Hepatocyte (in vitro differentiated cells): ENCODE measurements around the gene PLD1. TPM values are rescaled to one million over a fixed set of nuclear protein-coding genes. Genes with fewer than 3 reads are reported as not detected.

Source experiments
- DNase-seq: peaks from one replicate; pipeline ENCODE4 v3.0.0-alpha.2; 2016; ENCODE audit warnings: low spot score
- H2AFZ ChIP-seq: fragments of 200-600 bp; sonication (generic); 2 replicates; pipeline ENCODE4 v1.6.0; 2016; ENCODE audit warnings: antibody characterized with exemption, mild to moderate bottlenecking
- H3K27ac ChIP-seq: fragments of 200-600 bp; sonication (generic); 2 replicates; pipeline ENCODE4 v1.5.1; 2016; ENCODE audit warnings: mild to moderate bottlenecking
- H3K27me3 ChIP-seq: fragments of 200-600 bp; sonication (generic); 2 replicates; pipeline ENCODE4 v1.6.1; 2016
- H3K36me3 ChIP-seq: fragments of 200-600 bp; sonication (generic); replicated peaks from 2 replicates; pipeline ENCODE4 v1.5.1; 2016; ENCODE audit warnings: low read depth; ENCODE audit not compliant: insufficient read depth
- H3K4me1 ChIP-seq: fragments of 200-600 bp; sonication (generic); 2 replicates; pipeline ENCODE4 v1.5.1; 2016; ENCODE audit warnings: mild to moderate bottlenecking, moderate library complexity; ENCODE audit not compliant: insufficient read depth
- H3K4me2 ChIP-seq: fragments of 200-600 bp; sonication (generic); 2 replicates; pipeline ENCODE4 v1.6.0; 2016
- H3K4me3 ChIP-seq: fragments of 200-600 bp; sonication (generic); 2 replicates; pipeline ENCODE4 v1.5.1; 2016; ENCODE audit warnings: mild to moderate bottlenecking
- H3K79me2 ChIP-seq: fragments of 200-600 bp; sonication (generic); 2 replicates; pipeline ENCODE4 v1.6.0; 2017; ENCODE audit warnings: mild to moderate bottlenecking
- H3K9me2 ChIP-seq: fragments of 200-600 bp; sonication (generic); replicated peaks from 2 replicates; pipeline ENCODE4 v1.6.0; 2017; ENCODE audit warnings: mild to moderate bottlenecking; ENCODE audit not compliant: insufficient read depth
- H3K9me3 ChIP-seq: fragments of 200-600 bp; sonication (generic); 2 replicates; pipeline ENCODE4 v1.5.1; 2016; ENCODE audit warnings: low read depth, mild to moderate bottlenecking
- H4K20me1 ChIP-seq: fragments of 200-600 bp; sonication (generic); 2 replicates; pipeline ENCODE4 v1.6.0; 2016; ENCODE audit warnings: mild to moderate bottlenecking; ENCODE audit not compliant: insufficient read depth, poor library complexity, severe bottlenecking
- EZH2 ChIP-seq: fragments of 200-600 bp; sonication (generic); IDR thresholded peaks from 2 replicates; pipeline ENCODE4 v1.6.1; 2016; ENCODE audit warnings: antibody characterized with exemption, mild to moderate bottlenecking, borderline replicate concordance
- EZH2phosphoT487 ChIP-seq: fragments of 200-600 bp; sonication (generic); IDR thresholded peaks from one replicate; pipeline ENCODE4 v1.6.1; 2018; ENCODE audit warnings: antibody characterized with exemption, mild to moderate bottlenecking, low read depth, moderate library complexity; ENCODE audit not compliant: unreplicated experiment, severe bottlenecking
- WGBS: methylation state at CpG from one replicate; pipeline ENCODE4 v1.1.6; 2016; ENCODE audit warnings: low lambda C conversion rate; ENCODE audit errors: missing lambda C conversion rate; 5-methylcytosine and 5-hydroxymethylcytosine counted together
- polyA plus RNA-seq: library from polyadenylated mRNA; unstranded; fragments of >200 nt; fragmentation: Nextera tagmentation; extraction: Ambion mirVana; gene quantifications from 2 replicates; pipeline ENCODE4 v1.2.1, GENCODE V29; 2016
- total RNA-seq: library from RNA; depleted of rRNA; stranded (reverse); fragments of >200 nt; gene quantifications from 2 replicates; pipeline ENCODE4 v1.2.3, GENCODE V29; 2014
- TF ChIP-seq, protein P1 (sequence below): fragments of 200-600 bp; sonication (generic); IDR thresholded peaks from 2 replicates; pipeline ENCODE4 v1.5.1; 2016; ENCODE audit warnings: antibody characterized with exemption, mild to moderate bottlenecking; ENCODE audit not compliant: poor library complexity

PLD1 gene
- total and polyA plus RNA-seq, 2 experiments from 2014 or later, result 29.4 to 71.1 TPM

DNA sequence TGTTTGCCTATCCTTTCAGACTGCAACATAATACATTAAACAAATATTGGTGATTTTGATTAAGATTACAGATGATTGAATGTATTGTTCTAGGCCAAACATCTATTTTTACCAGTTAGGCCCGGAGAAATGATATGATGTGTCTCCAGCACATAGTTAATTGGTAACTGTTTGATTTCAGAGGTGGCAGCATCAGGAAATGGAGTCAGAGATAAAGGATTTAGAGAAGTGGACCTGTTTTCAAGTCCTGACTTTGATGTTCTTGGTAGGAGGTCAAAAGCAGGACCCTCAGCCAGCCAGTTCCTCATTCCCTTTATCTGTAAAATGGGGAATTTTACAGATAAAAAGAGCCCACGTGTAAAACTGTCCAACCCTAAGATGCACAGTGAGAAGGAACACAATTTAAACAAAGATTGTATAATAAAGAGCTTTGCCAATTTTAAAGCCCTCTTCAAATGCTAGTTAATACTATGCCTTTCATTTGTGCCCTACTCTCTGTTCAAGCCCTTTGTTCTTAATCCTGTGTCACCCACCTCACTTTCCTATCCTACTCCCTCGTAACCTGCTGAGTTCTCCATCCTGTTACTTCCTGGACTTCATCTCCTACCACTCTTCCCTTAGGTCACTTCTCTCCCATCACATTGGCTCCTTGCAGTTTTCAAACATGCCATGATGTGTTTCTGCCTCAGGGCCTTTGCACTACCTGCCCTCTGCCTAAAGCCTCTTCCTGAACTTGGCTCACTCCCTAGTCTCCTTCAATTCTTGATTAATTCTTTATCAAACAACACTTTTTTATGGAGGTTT, 35.4 kb upstream of the PLD1 start:
- Histone ChIP-seq H3K4me2 (no peak overlapping the region), H4K20me1 (no peaks in the 10 kb centered on the region), H3K79me2 (no peaks in the 10 kb centered on the region), H3K36me3 (no peaks in the 10 kb centered on the region), H3K4me3 (no peak overlapping the region), H3K9me3 (no peaks in the 10 kb centered on the region), H3K4me1 (peaks cover 17% of the 10 kb centered on the region), H3K27ac (no peak overlapping the region), H2AFZ (no peak overlapping the region), H3K9me2 (no peaks in the 10 kb centered on the region), H3K27me3 (no peaks in the 10 kb centered on the region)
- no peak for TF ChIP-seq EZH2phosphoT487
- TF ChIP-seq EZH2, result no peak
- TF ChIP-seq, protein P1, sequence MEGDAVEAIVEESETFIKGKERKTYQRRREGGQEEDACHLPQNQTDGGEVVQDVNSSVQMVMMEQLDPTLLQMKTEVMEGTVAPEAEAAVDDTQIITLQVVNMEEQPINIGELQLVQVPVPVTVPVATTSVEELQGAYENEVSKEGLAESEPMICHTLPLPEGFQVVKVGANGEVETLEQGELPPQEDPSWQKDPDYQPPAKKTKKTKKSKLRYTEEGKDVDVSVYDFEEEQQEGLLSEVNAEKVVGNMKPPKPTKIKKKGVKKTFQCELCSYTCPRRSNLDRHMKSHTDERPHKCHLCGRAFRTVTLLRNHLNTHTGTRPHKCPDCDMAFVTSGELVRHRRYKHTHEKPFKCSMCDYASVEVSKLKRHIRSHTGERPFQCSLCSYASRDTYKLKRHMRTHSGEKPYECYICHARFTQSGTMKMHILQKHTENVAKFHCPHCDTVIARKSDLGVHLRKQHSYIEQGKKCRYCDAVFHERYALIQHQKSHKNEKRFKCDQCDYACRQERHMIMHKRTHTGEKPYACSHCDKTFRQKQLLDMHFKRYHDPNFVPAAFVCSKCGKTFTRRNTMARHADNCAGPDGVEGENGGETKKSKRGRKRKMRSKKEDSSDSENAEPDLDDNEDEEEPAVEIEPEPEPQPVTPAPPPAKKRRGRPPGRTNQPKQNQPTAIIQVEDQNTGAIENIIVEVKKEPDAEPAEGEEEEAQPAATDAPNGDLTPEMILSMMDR, result no peak
- 46% methylated on average over 3 of the region's 3 CpGs for WGBS
- DNase-seq, result no peak

DNA sequence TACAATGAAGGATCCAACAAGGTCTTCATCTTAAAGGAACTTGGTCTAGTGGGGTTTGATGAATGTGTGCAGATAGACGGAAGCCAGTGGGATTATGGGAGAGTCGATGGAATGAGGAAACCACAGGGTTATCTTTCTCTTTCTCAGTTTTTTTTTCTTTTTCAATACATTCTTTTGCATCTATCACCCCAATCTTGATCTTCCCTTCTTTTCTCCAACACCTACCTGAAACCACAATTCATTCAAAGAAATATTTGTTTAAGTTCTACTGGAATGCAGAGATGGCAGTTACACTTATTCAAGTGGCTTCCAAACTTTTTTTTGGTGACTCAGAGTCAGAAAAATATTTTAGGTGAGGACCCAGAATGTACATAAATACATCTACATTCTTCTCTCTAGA, 34.6 kb upstream of the PLD1 start:
- Histone ChIP-seq H3K9me3 (no peaks in the 10 kb centered on the region), H3K27ac (no peak overlapping the region), H3K4me3 (no peak overlapping the region), H3K4me1 (peaks cover 14% of the 10 kb centered on the region), H3K4me2 (no peak overlapping the region), H3K36me3 (no peaks in the 10 kb centered on the region), H3K27me3 (no peaks in the 10 kb centered on the region), H3K79me2 (no peaks in the 10 kb centered on the region), H2AFZ (no peak overlapping the region), H4K20me1 (no peaks in the 10 kb centered on the region), H3K9me2 (no peaks in the 10 kb centered on the region)
- DNase-seq, result no peak
- TF ChIP-seq EZH2, result no peak
- 78% methylated on average over 2 of the region's 2 CpGs for WGBS

DNA sequence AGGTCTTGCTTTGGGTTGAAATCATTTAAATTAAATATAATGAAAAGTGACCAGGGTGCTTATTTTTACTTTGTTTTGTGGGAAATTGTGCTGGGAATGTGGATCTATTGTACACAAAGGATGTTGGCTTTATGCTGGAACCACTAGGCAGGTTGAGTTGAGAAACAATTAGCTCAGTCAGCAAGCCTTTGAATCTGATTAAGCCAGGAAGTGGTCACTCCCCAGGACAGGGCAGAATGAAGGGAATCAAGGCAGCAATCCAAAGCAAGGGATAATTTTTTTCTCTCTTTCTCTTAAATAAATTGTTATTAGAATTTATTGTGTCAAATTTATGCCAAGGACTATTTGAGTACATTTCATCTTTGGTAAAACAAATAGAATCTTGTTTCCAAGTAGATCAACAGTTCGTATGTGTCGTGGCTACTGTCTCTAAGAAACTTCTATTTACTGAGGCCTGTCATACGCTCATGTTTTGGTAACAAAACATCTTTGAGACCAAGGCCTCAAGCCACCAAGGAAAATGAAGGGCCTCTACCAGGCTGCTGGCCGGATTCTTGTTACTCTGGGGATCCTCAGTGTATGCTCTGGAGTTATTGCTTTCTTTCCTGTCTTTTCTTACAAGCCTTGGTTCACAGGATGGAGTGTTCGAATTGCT, 32.7 kb upstream of the PLD1 start, which contains the start of gene TMEM212:
TMEM212 (plus strand) TSS at position 486 of the 655 bp plus-strand sequence; CDS start at position 521, 35 bp downstream.
- DNase-seq, result no peak
- Histone ChIP-seq H3K36me3 (no peaks in the 10 kb centered on the region), H3K9me3 (no peaks in the 10 kb centered on the region), H3K79me2 (no peaks in the 10 kb centered on the region), H3K4me2 (no peak within 1 kb of the TSS), H3K9me2 (no peaks in the 10 kb centered on the region), H3K27ac (peak within 1 kb of the TSS; percentile 58), H2AFZ (no peak within 1 kb of the TSS), H3K4me1 (peaks cover 25% of the 10 kb centered on the region), H3K27me3 (no peaks in the 10 kb centered on the region), H3K4me3 (no peak within 1 kb of the TSS), H4K20me1 (no peaks in the 10 kb centered on the region)
- no peak for TF ChIP-seq EZH2phosphoT487
- TF ChIP-seq, protein P1, result no peak
- no peak for TF ChIP-seq EZH2
- WGBS, result 84% methylated on average over 5 of the region's 5 CpGs

DNA sequence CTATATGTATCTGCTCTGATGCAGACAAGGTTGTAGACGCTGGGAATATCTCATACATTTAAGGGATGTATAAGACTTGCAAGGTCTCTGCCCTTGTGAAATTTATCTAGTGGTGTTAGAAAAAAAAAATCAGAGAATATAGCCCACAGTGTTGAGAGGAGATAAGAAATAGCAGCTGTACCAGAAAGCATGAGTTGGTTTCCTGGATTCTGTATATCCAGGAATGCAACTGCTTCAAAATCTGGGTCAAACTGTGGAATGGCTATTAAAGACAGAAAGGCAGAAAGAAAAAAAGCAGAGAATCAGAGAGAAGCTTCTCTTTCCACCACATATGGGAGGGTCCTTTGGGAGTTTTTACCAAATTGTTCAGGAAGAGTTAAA, 31.3 kb upstream of the PLD1 start:
- no peaks in the 10 kb centered on the region for H3K9me3 ChIP-seq
- H3K27me3 ChIP-seq, result no peaks in the 10 kb centered on the region
- H3K9me2 ChIP-seq, result no peaks in the 10 kb centered on the region
- no peaks in the 10 kb centered on the region for H3K36me3 ChIP-seq
- peak overlapping the region; percentile 30 for H3K4me2 ChIP-seq
- WGBS, result 42% methylated on average over 1 of the region's 1 CpG
- TF ChIP-seq, protein P1, result no peak
- TF ChIP-seq EZH2, result no peak
- TF ChIP-seq EZH2phosphoT487, result no peak
- peak overlapping the region; percentile 69 for H3K27ac ChIP-seq
- H3K4me3 ChIP-seq, result no peak overlapping the region
- DNase-seq, result no peak
- no peaks in the 10 kb centered on the region for H4K20me1 ChIP-seq
- peaks cover 28% of the 10 kb centered on the region for H3K4me1 ChIP-seq
- H3K79me2 ChIP-seq, result no peaks in the 10 kb centered on the region
- no peak overlapping the region for H2AFZ ChIP-seq
